Measurements from ENCODE around the gene HCN1.
"Not testable (repeated sequence)": the region's sequence is repeated elsewhere in the genome, so short reads cannot be mapped to it uniquely, and the experiment has no call there.

Gene HCN1

GRCh38 chr5:45414620-45415573, 281.3 kb downstream of the HCN1 start:
- DNase-seq, result no peak

DNA sequence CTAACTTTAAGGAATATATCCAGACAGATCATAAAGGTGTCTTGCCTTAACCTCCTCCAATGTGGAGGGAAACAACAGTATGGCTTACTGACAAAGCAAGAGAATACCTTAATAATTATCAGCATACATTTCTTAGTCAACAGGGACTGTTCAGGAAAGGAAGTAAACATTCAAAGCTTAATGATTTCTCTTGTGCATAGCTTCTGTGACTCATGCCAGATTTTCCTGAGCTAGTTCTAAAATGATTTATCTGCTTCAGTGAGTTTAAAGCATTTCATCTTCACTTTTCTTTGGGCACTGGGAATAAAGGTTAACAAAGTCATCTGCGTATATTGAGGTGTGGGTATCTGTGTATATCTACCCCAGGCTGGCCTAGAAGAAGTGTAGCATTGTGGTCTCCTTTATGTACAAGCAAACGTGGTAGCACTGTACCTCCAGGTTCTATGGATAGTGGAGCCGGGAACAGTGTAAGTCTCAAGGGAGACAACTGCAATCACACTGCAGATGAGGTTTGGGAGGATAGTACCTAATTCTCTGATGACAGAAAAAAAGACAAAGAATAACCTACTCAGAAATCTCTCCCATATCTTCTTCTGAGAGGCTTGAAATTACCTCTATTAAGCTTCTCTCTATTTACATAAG, 284.1 kb downstream of the HCN1 start:
- DNase-seq, result no peak

- DNase-seq, result no peak
These were observed 285.7 kb downstream of the HCN1 start for GRCh38 chr5:45410304-45410995.

- no peak for DNase-seq
These were observed 288.1 kb downstream of the HCN1 start for GRCh38 chr5:45408067-45408466.

GRCh38 chr5:45402804-45403455, 293.2 kb downstream of the HCN1 start:
- DNase-seq, result no peak

DNA sequence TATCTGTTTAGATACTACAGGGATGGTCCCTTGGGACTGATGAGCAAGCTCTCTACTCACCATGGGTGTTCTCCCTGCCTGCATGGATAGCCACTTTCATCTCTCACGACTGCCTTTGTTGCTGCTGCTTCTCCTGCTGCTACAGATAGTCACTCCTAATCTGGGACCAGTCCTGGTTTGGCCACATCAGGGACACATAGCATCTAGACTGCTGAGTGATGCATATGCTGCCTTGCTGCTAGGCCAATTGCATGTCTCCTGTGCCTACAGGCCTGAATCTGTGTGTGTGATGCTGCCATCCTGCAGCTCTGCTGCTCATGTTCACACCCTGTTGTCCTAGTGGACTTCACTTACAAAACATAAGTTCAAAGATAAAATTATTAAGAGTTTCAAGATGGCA, 297.1 kb downstream of the HCN1 start:
- no peak for DNase-seq

GRCh38 chr5:45385321-45386058, 310.7 kb downstream of the HCN1 start:
- no peak for DNase-seq

GRCh38 chr5:45383985-45384384, 312.2 kb downstream of the HCN1 start:
- DNase-seq, result no peak

DNA sequence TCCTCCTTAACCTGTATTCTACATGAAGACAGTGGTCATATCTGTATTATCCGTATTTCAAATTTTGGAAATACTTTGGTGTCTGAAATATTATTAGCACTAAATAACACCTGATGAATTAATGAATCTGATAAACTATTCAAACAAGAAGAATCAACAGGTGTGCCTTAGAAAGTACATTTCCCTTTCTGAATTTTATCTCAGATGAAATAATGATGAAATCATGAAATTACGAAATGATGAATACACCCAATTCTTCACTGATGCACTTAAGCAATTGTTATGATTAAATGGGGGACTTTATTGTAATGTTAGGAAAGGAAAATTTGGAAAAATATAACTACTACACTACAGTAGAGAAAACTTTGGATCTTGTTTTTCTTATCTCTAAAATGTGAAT, 313.6 kb downstream of the HCN1 start:
- DNase-seq, result no peak

DNA sequence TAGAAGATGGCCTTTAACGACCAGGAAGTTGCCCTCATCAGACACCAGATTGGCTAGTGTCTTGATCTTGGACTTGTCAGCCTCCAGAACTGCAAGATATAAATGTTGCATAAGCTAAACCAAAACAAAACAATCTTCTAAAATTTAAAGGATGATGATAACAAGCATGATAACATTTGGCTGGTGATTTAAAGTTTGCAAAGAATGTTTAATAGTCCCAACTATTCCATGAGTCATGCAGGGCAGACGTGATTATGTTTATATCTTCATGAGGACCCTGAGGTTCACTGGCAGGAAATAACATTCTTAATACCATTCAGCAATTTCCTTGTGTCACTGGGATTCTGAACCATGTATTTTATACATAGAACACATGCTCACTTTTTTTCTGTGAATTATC, 319.8 kb downstream of the HCN1 start:
- no peak for DNase-seq

- no peak for DNase-seq
These were observed 323.6 kb downstream of the HCN1 start for GRCh38 chr5:45372629-45373028.

- not testable (repeated sequence) for DNase-seq
These were observed 324.8 kb downstream of the HCN1 start for GRCh38 chr5:45371423-45371822.

GRCh38 chr5:45355189-45355992, 340.8 kb downstream of the HCN1 start:
- no peak for DNase-seq

DNA sequence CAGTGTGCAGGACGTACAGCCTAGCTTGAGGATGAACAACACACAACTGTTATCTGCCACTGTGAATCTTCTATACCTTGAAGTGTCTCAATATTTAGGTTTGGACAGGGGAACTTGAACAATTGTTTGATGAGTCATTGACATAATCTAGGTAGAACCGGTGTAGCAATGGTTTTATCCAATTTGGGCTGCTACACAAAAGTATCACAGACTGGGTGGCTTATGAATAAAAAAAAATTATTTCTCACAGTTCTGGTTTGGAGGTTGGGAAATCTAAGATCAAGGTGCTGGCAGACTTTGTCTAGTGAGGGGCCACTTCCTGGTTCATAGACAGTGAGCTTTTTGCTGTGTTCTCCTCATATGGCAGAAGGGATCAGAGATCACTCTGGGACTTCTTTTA, 359.7 kb downstream of the HCN1 start:
- no peak for DNase-seq

DNA sequence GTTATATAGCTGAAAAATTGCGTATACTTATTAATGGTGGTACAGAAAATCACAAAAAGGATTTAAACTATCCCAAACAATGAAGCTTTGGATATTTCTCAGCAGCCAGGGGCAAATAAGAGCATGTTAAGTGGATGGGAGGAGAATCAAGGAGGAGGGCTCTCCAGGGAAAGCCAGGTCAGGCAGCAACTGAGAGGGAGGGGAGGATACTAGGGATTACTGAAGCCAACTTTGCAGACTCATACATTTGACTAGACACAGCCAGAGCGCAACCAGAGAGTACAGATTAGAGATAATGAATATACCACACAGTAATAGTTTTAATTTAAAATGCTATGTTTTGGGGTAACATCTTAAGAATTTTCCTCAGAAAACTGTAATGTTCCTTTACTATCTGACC, 360.2 kb downstream of the HCN1 start:
- DNase-seq, result no peak

DNA sequence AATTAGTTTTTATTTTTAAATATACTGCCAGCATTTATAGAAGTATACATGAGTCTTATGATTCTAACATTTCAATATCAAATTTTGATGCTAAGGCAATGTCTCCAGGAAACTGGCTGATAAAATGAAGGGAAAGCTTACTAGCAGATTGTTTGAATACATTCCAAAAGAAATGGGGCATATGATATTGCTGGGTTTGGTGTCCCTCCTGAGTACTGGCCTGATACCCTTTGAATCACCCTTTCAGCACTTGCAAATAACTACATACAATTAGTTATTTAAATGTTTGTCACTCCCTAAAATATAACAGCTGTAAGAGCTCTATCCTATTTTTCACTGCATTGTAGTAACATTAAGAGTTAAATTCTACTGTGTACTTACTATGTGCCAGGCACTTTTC, 360.8 kb downstream of the HCN1 start:
- no peak for DNase-seq

DNA sequence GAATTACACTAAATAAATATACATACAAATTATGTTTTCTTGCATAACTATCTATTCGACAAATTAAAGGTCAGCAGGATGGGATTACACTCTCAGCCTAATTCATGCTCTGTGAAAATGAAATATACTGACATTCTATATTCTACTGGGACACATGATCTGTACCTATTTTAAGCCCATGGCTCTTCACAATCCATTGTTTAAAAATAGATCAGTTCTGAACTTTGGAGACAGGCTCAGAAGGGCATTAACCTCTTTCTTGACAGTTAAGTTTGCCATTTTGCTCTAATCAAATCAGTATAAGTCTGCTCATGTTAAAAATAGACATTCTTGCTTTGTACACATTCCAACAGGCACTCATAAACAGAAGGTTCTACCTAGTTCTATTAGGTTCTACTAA, 361.2 kb downstream of the HCN1 start:
- no peak for DNase-seq

DNA sequence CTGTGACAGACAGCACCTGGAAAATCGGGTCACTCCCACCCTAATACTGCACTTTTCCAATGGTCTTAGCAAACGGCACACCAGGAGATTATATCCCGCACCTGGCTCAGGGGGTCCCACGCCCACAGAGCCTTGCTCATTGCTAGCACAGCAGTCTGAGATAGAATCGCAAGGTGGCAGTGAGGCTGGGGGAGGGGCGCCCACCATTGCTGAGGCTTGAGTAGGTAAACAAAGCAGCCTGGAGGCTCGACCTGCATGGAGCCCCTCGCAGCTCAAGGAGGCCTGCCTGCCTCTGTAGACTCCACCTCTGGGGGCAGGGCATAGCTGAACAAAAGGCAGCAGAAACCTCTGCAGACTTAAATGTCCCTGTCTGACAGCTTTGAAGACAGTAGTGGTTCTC, 383.6 kb downstream of the HCN1 start:
- not testable (repeated sequence) for DNase-seq

GRCh38 chr5:45295231-45295630, 400.9 kb downstream of the HCN1 start:
- no peak for DNase-seq

- DNase-seq, result no peak
These were observed 407.4 kb downstream of the HCN1 start for GRCh38 chr5:45288746-45289145.

DNA sequence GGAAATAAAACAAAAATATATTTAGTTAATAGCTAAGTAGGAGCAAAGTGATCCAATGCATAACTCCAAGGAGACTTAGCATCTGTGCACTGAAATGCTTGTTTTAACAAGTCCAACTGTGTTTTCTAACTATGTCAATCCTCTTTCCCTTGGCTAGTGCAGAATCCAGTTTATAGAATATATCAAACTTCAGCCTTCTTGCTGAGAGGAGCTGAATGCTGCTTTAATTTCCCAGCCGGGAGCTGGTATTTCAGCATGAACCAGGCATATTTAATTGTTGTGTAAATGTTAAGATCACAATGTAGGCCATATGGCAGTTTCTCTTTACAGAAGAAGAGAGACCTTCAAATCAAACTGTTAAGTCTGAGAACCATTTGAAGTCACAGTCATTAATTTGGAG, 411.7 kb downstream of the HCN1 start:
- no peak for DNase-seq

DNA sequence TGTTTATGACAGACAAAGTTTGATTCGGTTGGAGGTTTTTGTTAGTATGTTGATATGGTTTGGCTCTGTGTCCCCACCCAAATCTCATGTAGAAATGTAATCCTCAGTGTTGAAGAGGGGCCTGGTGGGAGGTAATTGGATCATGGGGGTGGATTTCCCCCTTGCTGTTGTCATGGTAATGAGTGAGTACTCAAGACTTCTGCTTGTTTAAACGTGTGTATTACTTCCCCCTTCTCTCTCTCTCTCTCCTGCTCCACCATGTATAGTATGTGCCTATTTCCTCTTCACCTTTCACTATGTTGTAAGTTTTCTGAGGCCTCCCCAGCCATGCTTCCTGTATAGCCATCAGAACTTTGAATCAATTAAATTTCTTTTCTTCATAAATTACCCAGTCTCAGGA, 415.1 kb downstream of the HCN1 start:
- DNase-seq, result no peak
